CMK (cell line): ENCODE measurements around the gene RNF223.
"Not testable (repeated sequence)": the region's sequence is repeated elsewhere in the genome, so short reads cannot be mapped to it uniquely, and the experiment has no call there.

ENCODE experiments used
- DNase-seq: peaks from one replicate; pipeline ENCODE4 v3.0.0-alpha.2; 2010; ENCODE audit warnings: low read depth

RNF223 gene

GRCh38 chr1:1087351-1088028, 13.4 kb upstream of the RNF223 start:
- DNase-seq = no peak

GRCh38 chr1:1086911-1087341, 12.8 kb upstream of the RNF223 start:
- DNase-seq = no peak

- DNase-seq = no peak
These were observed 12.1 kb upstream of the RNF223 start for GRCh38 chr1:1085911-1086841.

- no peak for DNase-seq
These were observed 11.2 kb upstream of the RNF223 start for GRCh38 chr1:1085171-1085841.

- DNase-seq = no peak
These were observed 10.5 kb upstream of the RNF223 start for GRCh38 chr1:1084372-1085170.

GRCh38 chr1:1083416-1084371, 9.6 kb upstream of the RNF223 start:
- no peak for DNase-seq

- no peak for DNase-seq
These were observed 8.8 kb upstream of the RNF223 start for GRCh38 chr1:1082776-1083415.

GRCh38 chr1:1082239-1082775, 8.2 kb upstream of the RNF223 start:
- no peak for DNase-seq

GRCh38 chr1:1081311-1082238, 7.5 kb upstream of the RNF223 start:
- no peak for DNase-seq

GRCh38 chr1:1080951-1081310, 6.8 kb upstream of the RNF223 start:
- no peak for DNase-seq

- DNase-seq = no peak
These were observed 6.1 kb upstream of the RNF223 start for GRCh38 chr1:1080122-1080757.

- DNase-seq = no peak
These were observed 5.5 kb upstream of the RNF223 start for GRCh38 chr1:1079408-1080121.

GRCh38 chr1:1077396-1077795, 3.3 kb upstream of the RNF223 start:
- DNase-seq = not testable (repeated sequence)

GRCh38 chr1:1075148-1075935, 1.2 kb upstream of the RNF223 start:
- no peak for DNase-seq

- DNase-seq = no peak
These were observed 583 bp upstream of the RNF223 start for GRCh38 chr1:1074631-1075147.

- no peak for DNase-seq
These were observed 1.0 kb downstream of the RNF223 start for GRCh38 chr1:1072849-1073742.
